Measurements from ENCODE around the gene VRK2.
"Not testable (repeated sequence)": the region's sequence is repeated elsewhere in the genome, so short reads cannot be mapped to it uniquely, and the experiment has no call there.

VRK2 gene

DNA sequence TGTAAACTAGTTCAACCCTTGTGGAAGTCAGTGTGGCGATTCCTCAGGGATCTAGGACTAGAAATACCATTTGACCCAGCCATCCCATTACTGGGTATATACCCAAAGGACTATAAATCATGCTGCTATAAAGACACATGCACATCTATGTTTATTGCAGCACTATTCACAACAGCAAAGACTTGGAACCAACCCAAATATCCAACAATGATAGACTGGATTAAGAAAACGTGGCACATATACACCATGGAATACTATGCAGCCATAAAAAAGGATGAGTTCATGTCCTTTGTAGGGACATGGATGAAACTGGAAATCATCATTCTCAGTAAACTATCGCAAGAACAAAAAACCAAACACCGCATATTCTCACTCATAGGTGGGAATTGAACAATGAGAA lies 130.6 kb downstream of the VRK2 start:
- H3K27me3 Mint-ChIP-seq (ENCODE audit: low read depth); H3K27ac Mint-ChIP-seq; H3K4me1 Mint-ChIP-seq (ENCODE audit: low read depth); DNase-seq (ENCODE audit: low spot score); H3K4me3 Mint-ChIP-seq: not testable (repeated sequence)
- Mint-ChIP-seq H3K9me3 (peaks cover 12% of the 10 kb centered on the region), H3K36me3 (ENCODE audit: low read depth) (peaks cover 15% of the 10 kb centered on the region)

DNA sequence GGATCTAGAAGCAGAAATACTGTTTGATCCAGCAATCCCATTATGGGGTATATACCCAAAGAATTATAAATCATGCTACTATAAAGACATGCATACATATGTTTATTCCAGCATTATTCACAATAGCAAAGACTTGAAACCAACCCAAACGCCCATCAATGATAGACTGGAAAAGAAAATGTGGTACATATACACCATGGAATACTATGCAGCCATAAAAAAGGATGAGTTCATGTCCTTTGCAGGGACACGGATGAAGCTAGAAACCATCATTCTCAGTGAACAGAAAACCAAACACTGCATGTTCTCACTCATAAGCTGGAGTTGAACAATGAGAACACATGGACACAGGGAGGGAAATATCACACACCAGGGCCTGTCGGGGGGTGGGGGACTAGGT lies 133.6 kb downstream of the VRK2 start:
- H3K27ac Mint-ChIP-seq; H3K4me1 Mint-ChIP-seq (ENCODE audit: low read depth); H3K9me3 Mint-ChIP-seq; H3K36me3 Mint-ChIP-seq (ENCODE audit: low read depth); H3K27me3 Mint-ChIP-seq (ENCODE audit: low read depth); DNase-seq (ENCODE audit: low spot score); H3K4me3 Mint-ChIP-seq: not testable (repeated sequence)

DNA sequence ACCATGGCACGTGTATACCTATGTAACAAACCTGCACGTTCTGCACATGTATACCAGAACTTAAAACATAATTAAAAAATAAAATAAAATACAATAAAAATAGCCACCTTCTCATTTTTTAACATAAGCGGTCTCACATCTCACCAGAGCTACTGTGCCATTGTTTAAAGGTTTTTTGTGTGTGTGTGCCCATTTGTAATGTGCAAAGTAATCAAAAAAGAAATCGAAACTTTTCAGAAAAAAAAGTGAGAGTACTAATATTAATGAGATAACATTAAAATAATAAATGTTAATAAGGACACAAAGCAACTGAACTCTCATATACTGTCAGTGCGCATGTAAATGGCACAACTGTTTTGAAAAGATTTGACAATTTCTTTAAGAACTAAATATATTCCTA lies 134.0 kb downstream of the VRK2 start:
- Mint-ChIP-seq H3K9me3 (peaks cover 6% of the 10 kb centered on the region), H3K27ac (no peak overlapping the region), H3K4me3 (no peak overlapping the region), H3K27me3 (ENCODE audit: low read depth) (no peaks in the 10 kb centered on the region), H3K4me1 (ENCODE audit: low read depth) (peaks cover 4% of the 10 kb centered on the region), H3K36me3 (ENCODE audit: low read depth) (peaks cover 10% of the 10 kb centered on the region)
- no peak for DNase-seq (ENCODE audit: low spot score)

- no peak for DNase-seq (ENCODE audit: low spot score)
- H3K4me3 Mint-ChIP-seq: no peak overlapping the region
- no peaks in the 10 kb centered on the region for H3K27me3 Mint-ChIP-seq (ENCODE audit: low read depth)
- peaks cover 10% of the 10 kb centered on the region for H3K36me3 Mint-ChIP-seq (ENCODE audit: low read depth)
- H3K9me3 Mint-ChIP-seq: peaks cover 6% of the 10 kb centered on the region
- peaks cover 4% of the 10 kb centered on the region for H3K4me1 Mint-ChIP-seq (ENCODE audit: low read depth)
- no peak overlapping the region for H3K27ac Mint-ChIP-seq
These were observed 135.9 kb downstream of the VRK2 start for GRCh38 chr2:58182527-58182926.

DNA sequence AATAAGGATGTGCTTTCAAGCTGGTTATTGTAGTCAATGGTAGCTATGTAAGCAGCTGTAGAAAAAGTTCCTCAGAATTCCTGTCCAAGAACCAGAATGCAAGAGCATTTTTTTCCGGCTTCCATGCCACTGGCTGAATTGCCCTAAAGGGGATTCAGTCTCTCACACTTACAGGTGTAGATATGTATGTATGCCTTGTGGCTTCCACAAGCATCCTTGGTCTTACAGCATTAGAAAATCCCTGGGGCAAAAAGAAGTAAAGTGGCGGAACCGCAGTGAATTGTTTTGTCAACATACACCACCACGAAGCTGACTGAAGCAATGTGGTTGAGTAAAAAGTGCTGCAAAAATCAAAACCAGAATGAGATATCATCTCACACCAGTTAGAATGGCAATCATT lies 139.9 kb downstream of the VRK2 start:
- Mint-ChIP-seq H3K4me3 (no peak overlapping the region), H3K36me3 (ENCODE audit: low read depth) (peaks cover 10% of the 10 kb centered on the region), H3K27ac (no peak overlapping the region), H3K9me3 (no peaks in the 10 kb centered on the region), H3K4me1 (ENCODE audit: low read depth) (no peaks in the 10 kb centered on the region), H3K27me3 (ENCODE audit: low read depth) (no peaks in the 10 kb centered on the region)
- DNase-seq (ENCODE audit: low spot score): no peak

GRCh38 chr2:58187022-58187421 lies 140.4 kb downstream of the VRK2 start:
- not testable (repeated sequence) for H3K4me1 Mint-ChIP-seq (ENCODE audit: low read depth); H3K36me3 Mint-ChIP-seq (ENCODE audit: low read depth)

GRCh38 chr2:58194458-58194857 lies 147.9 kb downstream of the VRK2 start:
- no peaks in the 10 kb centered on the region for H3K27me3 Mint-ChIP-seq (ENCODE audit: low read depth)
- H3K9me3 Mint-ChIP-seq: no peaks in the 10 kb centered on the region
- no peak overlapping the region for H3K27ac Mint-ChIP-seq
- H3K4me3 Mint-ChIP-seq: no peak overlapping the region
- no peak for DNase-seq (ENCODE audit: low spot score)
- no peaks in the 10 kb centered on the region for H3K4me1 Mint-ChIP-seq (ENCODE audit: low read depth)
- no peaks in the 10 kb centered on the region for H3K36me3 Mint-ChIP-seq (ENCODE audit: low read depth)

More at GRCh38 chr2:58187022-58187421, 140.4 kb downstream of the VRK2 start:
- not testable (repeated sequence) for H3K27ac Mint-ChIP-seq; H3K4me3 Mint-ChIP-seq; H3K27me3 Mint-ChIP-seq (ENCODE audit: low read depth); H3K9me3 Mint-ChIP-seq; DNase-seq (ENCODE audit: low spot score)

DNA sequence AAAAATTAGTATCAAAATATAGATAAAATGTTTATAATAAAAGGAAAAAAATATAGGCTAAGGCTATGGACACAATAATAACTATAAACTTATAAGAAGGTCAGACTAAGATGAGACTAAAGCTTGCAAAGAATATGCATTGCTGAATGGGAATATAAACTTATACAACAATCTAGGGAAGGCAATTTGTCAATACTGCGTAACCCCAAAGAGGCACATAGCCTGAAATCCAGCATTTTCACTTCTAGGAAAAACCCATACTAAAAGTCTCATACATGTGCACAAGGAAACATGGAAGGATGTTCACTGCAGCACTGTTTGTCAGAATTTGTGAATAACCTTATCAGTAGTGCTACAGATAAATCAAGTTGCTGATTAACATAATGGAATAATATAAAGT lies 149.1 kb downstream of the VRK2 start:
- Mint-ChIP-seq H3K27ac (no peak overlapping the region), H3K4me3 (no peak overlapping the region), H3K4me1 (ENCODE audit: low read depth) (no peaks in the 10 kb centered on the region), H3K27me3 (ENCODE audit: low read depth) (no peaks in the 10 kb centered on the region), H3K36me3 (ENCODE audit: low read depth) (peaks cover 4% of the 10 kb centered on the region), H3K9me3 (no peaks in the 10 kb centered on the region)
- no peak for DNase-seq (ENCODE audit: low spot score)

DNA sequence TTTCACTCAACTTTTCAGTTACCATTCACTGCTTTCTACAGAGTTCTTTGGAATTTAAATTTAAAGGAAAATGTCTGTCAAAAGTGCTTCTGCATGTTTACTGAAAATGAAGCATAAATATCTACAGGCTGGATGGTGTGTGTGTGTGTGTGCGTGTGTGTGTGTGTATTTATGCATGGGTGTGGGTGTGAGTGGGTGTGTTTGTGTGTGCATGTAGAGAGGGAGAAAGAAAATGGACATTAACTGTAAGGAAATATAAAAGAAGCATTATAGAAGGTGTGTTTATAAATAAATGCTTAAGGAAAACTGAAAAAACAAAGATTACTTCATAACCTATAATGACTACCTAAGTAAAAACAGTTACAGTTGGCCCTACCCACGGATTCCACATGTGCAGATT lies 151.3 kb downstream of the VRK2 start:
- H3K27me3 Mint-ChIP-seq (ENCODE audit: low read depth): no peaks in the 10 kb centered on the region
- H3K9me3 Mint-ChIP-seq: no peaks in the 10 kb centered on the region
- no peak overlapping the region for H3K4me3 Mint-ChIP-seq
- H3K27ac Mint-ChIP-seq: no peak overlapping the region
- H3K4me1 Mint-ChIP-seq (ENCODE audit: low read depth): no peaks in the 10 kb centered on the region
- H3K36me3 Mint-ChIP-seq (ENCODE audit: low read depth): peaks cover 4% of the 10 kb centered on the region
- no peak for DNase-seq (ENCODE audit: low spot score)

DNA sequence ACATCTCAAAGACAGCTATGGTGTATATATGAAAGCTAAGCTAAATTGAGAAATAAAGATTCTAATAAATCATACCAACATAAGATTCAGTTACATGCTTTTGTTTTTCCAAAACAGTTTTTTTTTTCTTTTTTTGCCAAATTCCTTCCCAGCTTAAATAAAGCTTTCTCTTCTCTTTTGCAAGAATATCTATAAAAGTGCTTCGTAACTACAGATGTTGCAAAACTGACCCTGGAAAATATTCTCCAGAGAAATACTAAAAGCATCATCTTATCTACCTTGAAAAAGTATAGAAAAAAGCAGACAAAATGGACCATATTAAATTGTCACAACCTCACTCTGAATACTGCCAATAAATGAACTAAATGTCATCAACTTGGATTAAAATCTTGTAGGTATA lies 155.8 kb downstream of the VRK2 start:
- Mint-ChIP-seq H3K27me3 (ENCODE audit: low read depth) (no peaks in the 10 kb centered on the region), H3K27ac (no peak overlapping the region), H3K9me3 (no peaks in the 10 kb centered on the region), H3K36me3 (ENCODE audit: low read depth) (peaks cover 4% of the 10 kb centered on the region), H3K4me3 (no peak overlapping the region), H3K4me1 (ENCODE audit: low read depth) (no peaks in the 10 kb centered on the region)
- no peak for DNase-seq (ENCODE audit: low spot score)

DNA sequence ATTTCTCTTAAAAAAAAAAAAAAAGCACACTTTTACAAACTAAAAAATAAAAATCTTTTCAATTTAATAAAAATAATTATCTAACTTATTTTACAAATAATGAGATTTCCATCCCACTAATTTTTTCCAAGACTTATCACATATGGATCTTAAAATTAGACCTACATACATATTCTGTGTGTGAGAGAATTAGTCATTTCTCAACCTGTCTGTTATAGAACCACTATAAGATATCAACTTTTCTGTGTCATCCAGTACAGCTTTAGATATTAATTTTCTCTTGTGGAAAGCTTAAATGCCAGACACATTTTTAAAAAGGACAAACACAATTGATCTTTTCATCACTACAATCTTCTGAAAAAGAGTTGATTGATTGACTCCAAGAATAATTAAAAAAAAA lies 156.4 kb downstream of the VRK2 start:
- no peaks in the 10 kb centered on the region for H3K27me3 Mint-ChIP-seq (ENCODE audit: low read depth)
- H3K9me3 Mint-ChIP-seq: no peaks in the 10 kb centered on the region
- no peak for DNase-seq (ENCODE audit: low spot score)
- no peak overlapping the region for H3K4me3 Mint-ChIP-seq
- H3K4me1 Mint-ChIP-seq (ENCODE audit: low read depth): no peaks in the 10 kb centered on the region
- peaks cover 4% of the 10 kb centered on the region for H3K36me3 Mint-ChIP-seq (ENCODE audit: low read depth)
- H3K27ac Mint-ChIP-seq: no peak overlapping the region

DNA sequence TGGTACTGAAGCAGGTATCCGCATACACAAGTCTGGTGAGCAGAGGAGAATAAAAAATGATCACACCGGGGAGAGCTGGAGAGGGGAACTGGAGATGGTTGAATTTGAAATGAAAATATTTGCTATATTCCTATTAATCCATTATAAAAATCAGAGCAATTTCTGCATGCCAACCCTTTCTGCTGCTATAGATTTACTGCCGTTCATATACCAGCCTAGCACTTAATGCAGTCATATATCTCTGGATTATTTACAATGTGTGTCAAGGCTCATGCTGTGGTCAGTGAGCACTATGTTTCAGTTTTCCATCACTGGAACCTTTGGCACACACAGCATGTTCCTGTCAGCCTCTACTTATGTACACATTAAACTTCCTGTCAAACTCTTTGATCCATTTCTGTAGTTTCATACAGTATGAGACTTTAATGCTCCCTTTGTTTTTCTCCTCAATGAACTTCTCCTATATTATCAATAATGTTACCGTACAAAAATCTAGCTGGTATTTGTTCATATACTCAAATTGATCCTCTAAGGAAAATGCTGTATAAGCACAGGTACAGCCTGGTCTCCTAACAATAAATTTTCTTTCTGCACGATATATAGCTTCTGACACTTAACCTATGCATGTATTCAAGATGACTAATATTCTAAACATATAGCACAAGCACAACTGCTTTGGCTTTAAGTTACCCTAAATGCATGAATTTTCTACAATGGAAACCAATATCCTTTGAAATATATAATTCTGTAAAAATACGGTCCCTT lies 157.8 kb downstream of the VRK2 start:
- no peaks in the 10 kb centered on the region for H3K4me1 Mint-ChIP-seq (ENCODE audit: low read depth)
- no peak overlapping the region for H3K27ac Mint-ChIP-seq
- no peak for DNase-seq (ENCODE audit: low spot score)
- H3K4me3 Mint-ChIP-seq: no peak overlapping the region
- H3K36me3 Mint-ChIP-seq (ENCODE audit: low read depth): peaks cover 4% of the 10 kb centered on the region
- no peaks in the 10 kb centered on the region for H3K27me3 Mint-ChIP-seq (ENCODE audit: low read depth)
- H3K9me3 Mint-ChIP-seq: no peaks in the 10 kb centered on the region

- no peak overlapping the region for H3K27ac Mint-ChIP-seq
- no peak for DNase-seq (ENCODE audit: low spot score)
- H3K9me3 Mint-ChIP-seq: peaks cover 13% of the 10 kb centered on the region
- H3K4me1 Mint-ChIP-seq (ENCODE audit: low read depth): no peaks in the 10 kb centered on the region
- no peak overlapping the region for H3K4me3 Mint-ChIP-seq
- no peaks in the 10 kb centered on the region for H3K27me3 Mint-ChIP-seq (ENCODE audit: low read depth)
- H3K36me3 Mint-ChIP-seq (ENCODE audit: low read depth): peaks cover 16% of the 10 kb centered on the region
These were observed 160.2 kb downstream of the VRK2 start for GRCh38 chr2:58206785-58207184.

- no peaks in the 10 kb centered on the region for H3K4me1 Mint-ChIP-seq (ENCODE audit: low read depth)
These were observed 160.6 kb downstream of the VRK2 start for GRCh38 chr2:58207189-58207588.

More at GRCh38 chr2:58207189-58207588, 160.6 kb downstream of the VRK2 start:
- no peaks in the 10 kb centered on the region for H3K27me3 Mint-ChIP-seq (ENCODE audit: low read depth)
- DNase-seq (ENCODE audit: low spot score): no peak
- peaks cover 17% of the 10 kb centered on the region for H3K9me3 Mint-ChIP-seq
- H3K36me3 Mint-ChIP-seq (ENCODE audit: low read depth): peaks cover 20% of the 10 kb centered on the region
- no peak overlapping the region for H3K27ac Mint-ChIP-seq
- H3K4me3 Mint-ChIP-seq: no peak overlapping the region
